Esophagus muscularis mucosa (tissue), 4 donors: ENCODE data around the gene MRPS27. TPM values are rescaled to one million over a fixed set of nuclear protein-coding genes. Genes with fewer than 3 reads are reported as not detected.

Experiments used
- DNase-seq: peaks from one replicate; pipeline ENCODE4 v3.0.0-alpha.2; 2017; ENCODE audit errors: extremely low spot score
- H3K27ac ChIP-seq, 4 donors: fragments of 200-600 bp; sonication (generic); replicated peaks in 1 of 4; 1 replicate in 3 of 4; 2 replicates in 1 of 4; pipeline ENCODE4 v1.5.1; 2016 to 2019; ENCODE audit warnings: mild to moderate bottlenecking in 1 of 4
- H3K27me3 ChIP-seq, 4 donors: fragments of 200-600 bp; sonication (generic); one replicate each; pipeline versions ENCODE4 v1.5.1 to v1.6.0; 2016 to 2019
- H3K36me3 ChIP-seq, 4 donors: fragments of 200-600 bp; sonication (generic); one replicate each; pipeline ENCODE4 v1.5.1; 2016 to 2019
- H3K4me1 ChIP-seq, 4 donors: fragments of 200-600 bp; sonication (generic); one replicate each; pipeline ENCODE4 v1.5.1; 2016 to 2019
- H3K4me3 ChIP-seq, 4 donors: fragments of 200-600 bp; sonication (generic); 1 replicate in 2 of 4; 2 replicates in 2 of 4; pipeline ENCODE4 v1.5.1; 2016 to 2019; ENCODE audit warnings: mild to moderate bottlenecking in 4 of 4, moderate library complexity in 1 of 4
- H3K9me3 ChIP-seq, 4 donors: fragments of 200-600 bp; sonication (generic); 1 replicate in 3 of 4; 2 replicates in 1 of 4; pipeline ENCODE4 v1.5.1; 2016 to 2019
- CTCF ChIP-seq, 3 experiments: fragments of 200-600 bp in 2 of 3; fragments of 450-650 bp in 1 of 3; sonication (generic) in 2 of 3; IDR thresholded peaks; one replicate each; pipeline ENCODE4 v1.5.1; 2017 to 2019; ENCODE audit warnings: antibody characterized with exemption in 3 of 3, mild to moderate bottlenecking in 2 of 3, moderate library complexity in 1 of 3
- EP300 ChIP-seq: sonication (generic); formaldehyde crosslinking; IDR thresholded peaks from one replicate; pipeline ENCODE4 v1.6.1; 2017; ENCODE audit warnings: antibody characterized with exemption
- POLR2A ChIP-seq: fragments of 450-650 bp; IDR thresholded peaks from one replicate; pipeline ENCODE4 v1.6.1; 2017; ENCODE audit warnings: antibody characterized with exemption, moderate library complexity, mild to moderate bottlenecking, low read depth
- POLR2AphosphoS5 ChIP-seq, 2 donors: sonication (generic); formaldehyde crosslinking; IDR thresholded peaks; one replicate each; pipeline ENCODE4 v1.6.1; 2017; ENCODE audit warnings: antibody characterized with exemption in 2 of 2
- WGBS: methylation state at CpG from one replicate; pipeline ENCODE4 v1.1.5; 2018; 5-methylcytosine and 5-hydroxymethylcytosine counted together
- intact Hi-C: fragments of 100-400 bp; cut with DNase I; formaldehyde crosslinking; loops from one replicate; pipeline ENCODE4 v1.15.1; 2023
- total RNA-seq, 4 donors: library from RNA; depleted of rRNA; stranded (reverse); fragments of >200 nt; gene quantifications; one replicate each; pipeline versions ENCODE4 v1.1.0 to v1.2.1, GENCODE V29; 2016

MRPS27 gene
- total RNA-seq, 4 donors from 2014 or later, result 38.6 to 53.5 (median 45.7) TPM

- no peaks in the 10 kb centered on the region for H3K27me3 ChIP-seq
- WGBS, result 97% methylated on average over 2 of the region's 2 CpGs
- no peak for TF ChIP-seq POLR2A
- TF ChIP-seq POLR2AphosphoS5 (IDR thresholded peaks at IDR 0.05), result no peak
- no peak for TF ChIP-seq EP300
- TF ChIP-seq CTCF (IDR thresholded peaks at IDR 0.05), result no peak
- peaks cover 0 to 6% (median 3%) of the 10 kb centered on the region in 4 donors for H3K36me3 ChIP-seq
- H3K4me3 ChIP-seq, result no peak overlapping the region
- H3K9me3 ChIP-seq, result no peaks in the 10 kb centered on the region
- intact Hi-C loops, result no loop called here
- no peak overlapping the region for H3K27ac ChIP-seq
- peaks cover 6 to 20% (median 12%) of the 10 kb centered on the region in 4 donors for H3K4me1 ChIP-seq
- no peak for DNase-seq
Measured at GRCh38 chr5:72296256-72296655, 23.8 kb downstream of the MRPS27 start.

GRCh38 chr5:72295539-72295938 is 24.5 kb downstream of the MRPS27 start:
- Histone ChIP-seq H3K4me3 (no peak overlapping the region), H3K9me3 (no peaks in the 10 kb centered on the region), H3K27ac (no peak overlapping the region), H3K36me3 (peaks cover 0 to 11% (median 3%) of the 10 kb centered on the region in 4 donors), H3K4me1 (peaks cover 5 to 12% (median 8%) of the 10 kb centered on the region in 4 donors), H3K27me3 (no peaks in the 10 kb centered on the region)
- no peak for TF ChIP-seq POLR2A
- TF ChIP-seq EP300, result no peak
- no peak for TF ChIP-seq POLR2AphosphoS5 (IDR thresholded peaks at IDR 0.05)
- TF ChIP-seq CTCF (IDR thresholded peaks at IDR 0.05), result no peak
- 91% methylated on average over 4 of the region's 4 CpGs for WGBS
- intact Hi-C loops, result no loop called here
- no peak for DNase-seq

- H3K4me3 ChIP-seq, result no peak overlapping the region
- no peak for DNase-seq
- no peak overlapping the region for H3K27ac ChIP-seq
- H3K36me3 ChIP-seq, result peaks cover 0 to 18% (median 8%) of the 10 kb centered on the region in 4 donors
- H3K27me3 ChIP-seq, result no peaks in the 10 kb centered on the region
- WGBS, result 94% methylated on average over 2 of the region's 2 CpGs
- TF ChIP-seq EP300 (no peak), POLR2A (no peak), CTCF (IDR thresholded peaks at IDR 0.05) (no peak), POLR2AphosphoS5 (IDR thresholded peaks at IDR 0.05) (no peak)
- intact Hi-C loops, result no loop called here
- no peaks in the 10 kb centered on the region for H3K9me3 ChIP-seq
- H3K4me1 ChIP-seq, result peaks cover 5 to 10% (median 8%) of the 10 kb centered on the region in 4 donors
Measured at GRCh38 chr5:72294473-72294872, 25.6 kb downstream of the MRPS27 start.

DNA sequence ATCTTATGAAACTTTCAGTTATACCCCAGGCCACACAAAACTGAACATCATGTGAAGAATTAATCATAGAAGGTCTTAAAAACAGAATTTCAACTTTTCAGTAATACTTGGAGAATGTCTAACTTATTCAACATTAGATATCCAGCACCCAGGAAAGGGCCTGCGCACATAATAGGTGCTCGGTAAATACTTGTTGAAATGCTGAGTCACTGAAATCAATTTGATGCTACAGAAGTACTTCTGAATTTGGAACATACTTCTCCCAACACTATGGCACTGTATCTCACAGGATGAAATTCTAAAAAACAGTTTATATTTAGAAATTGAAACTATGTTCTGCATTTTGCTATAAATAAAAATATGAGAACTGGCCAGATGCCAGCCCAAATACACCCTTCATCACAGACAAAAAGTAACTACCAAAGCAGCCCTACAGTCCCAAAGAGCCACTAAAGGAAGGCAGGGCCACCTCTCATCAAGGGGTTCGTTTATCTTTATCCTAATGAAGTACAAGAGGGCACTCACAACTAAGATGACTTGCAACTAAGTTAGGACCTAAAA is 26.5 kb downstream of the MRPS27 start:
- WGBS, result 79% methylated on average over 3 of the region's 3 CpGs
- Histone ChIP-seq H3K27ac (no peak overlapping the region), H3K36me3 (peaks cover 0 to 18% (median 8%) of the 10 kb centered on the region in 4 donors), H3K9me3 (no peaks in the 10 kb centered on the region), H3K4me3 (no peak overlapping the region), H3K27me3 (no peaks in the 10 kb centered on the region), H3K4me1 (peaks cover 5 to 16% (median 8%) of the 10 kb centered on the region in 4 donors)
- TF ChIP-seq POLR2A, result no peak
- DNase-seq, result no peak
- intact Hi-C loops, result no loop called here

DNA sequence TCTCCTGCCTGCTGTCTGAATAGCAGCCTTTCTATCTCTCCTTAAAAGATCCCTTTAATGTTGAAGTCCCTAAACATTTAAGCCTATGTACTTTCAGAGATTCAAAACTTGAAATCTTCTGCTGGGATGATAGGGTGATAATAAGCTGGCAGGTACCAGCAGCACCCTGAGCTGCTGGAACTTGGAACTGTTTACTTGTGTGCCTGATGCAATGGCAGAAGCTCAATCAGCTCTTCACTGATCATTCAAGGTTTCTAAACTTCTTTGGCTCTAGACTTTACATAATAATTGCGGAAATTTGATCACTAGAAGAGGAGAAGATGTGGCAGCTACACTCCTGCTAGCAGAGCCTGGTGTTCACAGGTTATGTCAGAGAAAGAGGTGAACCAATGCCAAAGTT is 27.6 kb downstream of the MRPS27 start:
- WGBS, result 96% methylated on average over 1 of the region's 1 CpG

More for the DNA sequence above, 27.6 kb downstream of the MRPS27 start:
- Histone ChIP-seq H3K4me1 (peaks cover 5 to 18% (median 8%) of the 10 kb centered on the region in 4 donors), H3K36me3 (peaks cover 0 to 23% (median 9%) of the 10 kb centered on the region in 4 donors), H3K9me3 (no peaks in the 10 kb centered on the region), H3K4me3 (no peak overlapping the region), H3K27me3 (no peaks in the 10 kb centered on the region), H3K27ac (no peak overlapping the region)
- no peak for DNase-seq
- intact Hi-C loops, result no loop called here
- TF ChIP-seq CTCF (IDR thresholded peaks at IDR 0.05), result no peak
- no peak for TF ChIP-seq POLR2AphosphoS5 (IDR thresholded peaks at IDR 0.05)
- no peak for TF ChIP-seq EP300
- no peak for TF ChIP-seq POLR2A
